Measurements from ENCODE around the gene OR4K1.

GRCh38 chr14:19900999-19901398, 29.7 kb upstream of the OR4K1 start:
- TF ChIP-seq, protein P1, sequence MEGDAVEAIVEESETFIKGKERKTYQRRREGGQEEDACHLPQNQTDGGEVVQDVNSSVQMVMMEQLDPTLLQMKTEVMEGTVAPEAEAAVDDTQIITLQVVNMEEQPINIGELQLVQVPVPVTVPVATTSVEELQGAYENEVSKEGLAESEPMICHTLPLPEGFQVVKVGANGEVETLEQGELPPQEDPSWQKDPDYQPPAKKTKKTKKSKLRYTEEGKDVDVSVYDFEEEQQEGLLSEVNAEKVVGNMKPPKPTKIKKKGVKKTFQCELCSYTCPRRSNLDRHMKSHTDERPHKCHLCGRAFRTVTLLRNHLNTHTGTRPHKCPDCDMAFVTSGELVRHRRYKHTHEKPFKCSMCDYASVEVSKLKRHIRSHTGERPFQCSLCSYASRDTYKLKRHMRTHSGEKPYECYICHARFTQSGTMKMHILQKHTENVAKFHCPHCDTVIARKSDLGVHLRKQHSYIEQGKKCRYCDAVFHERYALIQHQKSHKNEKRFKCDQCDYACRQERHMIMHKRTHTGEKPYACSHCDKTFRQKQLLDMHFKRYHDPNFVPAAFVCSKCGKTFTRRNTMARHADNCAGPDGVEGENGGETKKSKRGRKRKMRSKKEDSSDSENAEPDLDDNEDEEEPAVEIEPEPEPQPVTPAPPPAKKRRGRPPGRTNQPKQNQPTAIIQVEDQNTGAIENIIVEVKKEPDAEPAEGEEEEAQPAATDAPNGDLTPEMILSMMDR (IDR thresholded peaks at IDR 0.05 in 4 of 5, conservative IDR thresholded peaks at IDR 0.05 in 1 of 5) = no peak
- no peak for TF ChIP-seq POLR2A (IDR thresholded peaks at IDR 0.05)

All from gastrocnemius medialis (tissue), 4 donors.